Measurements from ENCODE around the gene FEN1. TPM values are rescaled to one million over a fixed set of nuclear protein-coding genes. Genes with fewer than 3 reads are reported as not detected.

Gene FEN1
- total RNA-seq, 1 donor = 43.3 TPM

- no peak for DNase-seq (ENCODE audit: low read depth)
- no peak overlapping the region for H3K4me3 ChIP-seq (ENCODE audit: low read depth, low read length)
- TF ChIP-seq CTCF (IDR thresholded peaks at IDR 0.05; ENCODE audit: insufficient read depth, low read length) = no peak
Observed at GRCh38 chr11:61780581-61781162, 12.0 kb upstream of the FEN1 start.

GRCh38 chr11:61781585-61781984 lies 11.1 kb upstream of the FEN1 start:
- H3K4me3 ChIP-seq (ENCODE audit: low read depth, low read length) = no peak overlapping the region
- no peak for DNase-seq (ENCODE audit: low read depth)
- TF ChIP-seq CTCF (IDR thresholded peaks at IDR 0.05; ENCODE audit: insufficient read depth, low read length) = no peak

- H3K4me3 ChIP-seq (ENCODE audit: low read depth, low read length) = no peak overlapping the region
- no peak for DNase-seq (ENCODE audit: low read depth)
- TF ChIP-seq CTCF (IDR thresholded peaks at IDR 0.05; ENCODE audit: insufficient read depth, low read length) = no peak
Observed at GRCh38 chr11:61782299-61782698, 10.4 kb upstream of the FEN1 start.

GRCh38 chr11:61782841-61783240 lies 9.9 kb upstream of the FEN1 start:
- TF ChIP-seq CTCF (IDR thresholded peaks at IDR 0.05; ENCODE audit: insufficient read depth, low read length) = no peak
- DNase-seq (ENCODE audit: low read depth) = no peak
- H3K4me3 ChIP-seq (ENCODE audit: low read depth, low read length) = no peak overlapping the region

DNA sequence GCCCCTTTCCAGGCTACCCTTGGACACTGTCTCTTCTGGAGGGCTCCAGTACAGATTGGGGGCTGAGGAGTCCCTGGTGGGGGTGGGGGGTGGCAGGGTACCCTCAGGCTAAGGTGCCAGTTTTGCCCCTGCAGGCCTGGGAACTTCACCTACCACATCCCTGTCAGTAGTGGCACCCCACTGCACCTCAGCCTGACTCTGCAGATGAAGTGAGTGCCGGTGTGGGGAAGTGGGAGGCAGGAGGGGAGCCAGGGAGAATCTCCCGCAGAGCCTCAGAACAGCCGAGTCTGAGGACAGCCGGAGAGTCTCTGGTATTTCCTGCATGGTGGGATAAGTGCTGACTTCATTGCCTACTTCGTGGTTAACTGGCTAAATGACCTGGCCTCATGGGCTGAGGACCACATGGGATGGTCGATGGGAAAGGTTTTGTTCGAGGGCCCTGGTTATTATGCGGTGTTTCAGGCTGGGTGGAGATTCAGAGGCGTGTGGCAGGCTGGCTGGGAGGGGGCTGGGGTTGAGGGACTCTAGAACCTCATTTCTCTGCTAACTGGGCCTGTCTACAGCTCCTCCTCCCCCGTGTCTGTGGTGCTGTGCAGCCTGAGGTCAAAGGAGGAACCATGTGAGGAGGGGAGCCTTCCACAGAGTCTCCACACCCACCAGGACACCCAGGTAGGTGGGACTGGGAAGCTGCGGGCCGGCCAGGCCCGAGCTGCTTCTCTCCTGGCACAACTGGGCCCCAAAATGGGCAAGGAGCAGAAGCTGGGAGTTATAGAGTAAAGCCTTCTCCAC lies 8.8 kb upstream of the FEN1 start:
- no peak for TF ChIP-seq CTCF (IDR thresholded peaks at IDR 0.05; ENCODE audit: insufficient read depth, low read length)
- DNase-seq (ENCODE audit: low read depth) = no peak

GRCh38 chr11:61784506-61784805 lies 8.3 kb upstream of the FEN1 start:
- DNase-seq (ENCODE audit: low read depth) = no peak
- H3K4me3 ChIP-seq (ENCODE audit: low read depth, low read length) = no peak overlapping the region
- TF ChIP-seq CTCF (IDR thresholded peaks at IDR 0.05; ENCODE audit: insufficient read depth, low read length) = no peak

More for the DNA sequence above, 8.8 kb upstream of the FEN1 start:
- H3K4me3 ChIP-seq (ENCODE audit: low read depth, low read length) = no peak overlapping the region

Data from fibroblast of the aortic adventitia (primary cell).